ENCODE measurements around the gene ADGRG6.

DNA sequence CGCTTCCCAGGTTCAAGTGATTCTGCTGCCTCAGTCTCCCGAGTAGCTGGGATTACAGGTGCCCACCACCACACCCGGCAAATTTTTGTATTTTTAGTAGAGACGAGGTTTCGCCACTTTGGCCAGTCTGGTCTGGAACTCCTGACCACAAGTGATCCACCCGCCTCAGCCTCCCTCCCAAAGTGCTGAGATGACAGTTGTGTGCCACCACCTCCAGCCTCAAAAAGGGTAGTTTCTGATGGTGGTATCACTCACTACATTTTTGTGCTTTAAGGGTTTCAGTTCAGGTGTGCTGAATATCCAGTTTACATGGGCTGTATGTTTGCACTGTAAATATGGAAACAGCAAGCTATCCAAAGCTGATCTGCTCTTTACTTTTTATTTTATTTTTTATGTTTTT is 12.1 kb upstream of the ADGRG6 start:
- TF ChIP-seq, protein P1, sequence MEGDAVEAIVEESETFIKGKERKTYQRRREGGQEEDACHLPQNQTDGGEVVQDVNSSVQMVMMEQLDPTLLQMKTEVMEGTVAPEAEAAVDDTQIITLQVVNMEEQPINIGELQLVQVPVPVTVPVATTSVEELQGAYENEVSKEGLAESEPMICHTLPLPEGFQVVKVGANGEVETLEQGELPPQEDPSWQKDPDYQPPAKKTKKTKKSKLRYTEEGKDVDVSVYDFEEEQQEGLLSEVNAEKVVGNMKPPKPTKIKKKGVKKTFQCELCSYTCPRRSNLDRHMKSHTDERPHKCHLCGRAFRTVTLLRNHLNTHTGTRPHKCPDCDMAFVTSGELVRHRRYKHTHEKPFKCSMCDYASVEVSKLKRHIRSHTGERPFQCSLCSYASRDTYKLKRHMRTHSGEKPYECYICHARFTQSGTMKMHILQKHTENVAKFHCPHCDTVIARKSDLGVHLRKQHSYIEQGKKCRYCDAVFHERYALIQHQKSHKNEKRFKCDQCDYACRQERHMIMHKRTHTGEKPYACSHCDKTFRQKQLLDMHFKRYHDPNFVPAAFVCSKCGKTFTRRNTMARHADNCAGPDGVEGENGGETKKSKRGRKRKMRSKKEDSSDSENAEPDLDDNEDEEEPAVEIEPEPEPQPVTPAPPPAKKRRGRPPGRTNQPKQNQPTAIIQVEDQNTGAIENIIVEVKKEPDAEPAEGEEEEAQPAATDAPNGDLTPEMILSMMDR (IDR thresholded peaks at IDR 0.05), result no peak
- no peak for TF ChIP-seq POLR2A (IDR thresholded peaks at IDR 0.05)

Measured in ovary (tissue), 3 donors.